WTC11 (cell line): ENCODE results near the gene SULT1C2. TPM values are rescaled to one million over a fixed set of nuclear protein-coding genes. Genes with fewer than 3 reads are reported as not detected.

Experiments used
- ATAC-seq: fragments of 200-7000 bp; cut with Tn5 transposase; 2 replicates; pipeline ENCODE4 v1.10.0; 2021; ENCODE audit warnings: mild to moderate bottlenecking, moderate library complexity
- CTCF ChIA-PET: fragments of 300-600 bp; sonication (Branson Sonifier 250); formaldehyde crosslinking; loops from one replicate; lab custom pipeline; 2021; ENCODE audit warnings: antibody characterized with exemption; lab: Charles Lee
- POLR2A ChIA-PET: fragments of 350-600 bp; sonication (Branson Sonifier 250); formaldehyde crosslinking; loops from one replicate; lab custom pipeline; 2021; ENCODE audit warnings: antibody characterized with exemption; lab: Charles Lee
- DNase-seq: peaks from one replicate; pipeline ENCODE4 v3.0.0; 2021; ENCODE audit warnings: low spot score
- H3K27ac Mint-ChIP-seq: 2 replicates; pipeline ENCODE4 v1.8.0; 2021; ENCODE audit warnings: mixed read lengths
- H3K27me3 Mint-ChIP-seq: 2 replicates; pipeline ENCODE4 v1.8.0; 2021; ENCODE audit warnings: low read depth, mild to moderate bottlenecking, moderate library complexity, mixed read lengths
- H3K36me3 Mint-ChIP-seq: 2 replicates; pipeline ENCODE4 v1.8.0; 2021; ENCODE audit warnings: mixed read lengths
- H3K4me1 Mint-ChIP-seq: 2 replicates; pipeline ENCODE4 v1.8.0; 2022; ENCODE audit warnings: mixed read lengths
- H3K4me3 Mint-ChIP-seq: 2 replicates; pipeline ENCODE4 v1.8.0; 2021; ENCODE audit warnings: mild to moderate bottlenecking, moderate library complexity, mixed read lengths
- H3K9me3 Mint-ChIP-seq: 2 replicates; pipeline ENCODE4 v1.8.0; 2021; ENCODE audit warnings: mixed read lengths
- AFF4 ChIP-seq: sonication (generic); formaldehyde crosslinking; IDR thresholded peaks from 2 replicates; pipeline ENCODE4 v1.8.1; 2023; ENCODE audit warnings: mild to moderate bottlenecking, missing genetic modification reagents, borderline replicate concordance
- ATF1 ChIP-seq: sonication (generic); formaldehyde crosslinking; IDR thresholded peaks from 2 replicates; pipeline ENCODE4 v1.8.1; 2023; ENCODE audit warnings: mild to moderate bottlenecking, moderate library complexity, missing genetic modification reagents
- CBFB ChIP-seq: sonication (generic); formaldehyde crosslinking; IDR thresholded peaks from 2 replicates; pipeline ENCODE4 v1.8.1; 2022; ENCODE audit warnings: mild to moderate bottlenecking, low read depth, missing genetic modification reagents
- EMX1 ChIP-seq: fragments of 250-450 bp; sonication (Bioruptor Pico); IDR thresholded peaks from 2 replicates; pipeline ENCODE4 v1.8.0; 2021; ENCODE audit warnings: mild to moderate bottlenecking
- ESRRA ChIP-seq: sonication (generic); formaldehyde crosslinking; IDR thresholded peaks from 2 replicates; pipeline ENCODE4 v1.8.1; 2022; ENCODE audit warnings: mild to moderate bottlenecking, missing genetic modification reagents, borderline replicate concordance
- FOXJ3 ChIP-seq: sonication (generic); formaldehyde crosslinking; IDR thresholded peaks from 2 replicates; pipeline ENCODE4 v1.9.0; 2021; ENCODE audit warnings: missing genetic modification reagents, mild to moderate bottlenecking, borderline replicate concordance
- GTF2I ChIP-seq: fragments of 250-450 bp; sonication (Bioruptor Pico); conservative IDR thresholded peaks from 2 replicates; pipeline ENCODE4 v1.4.0; 2021; ENCODE audit warnings: mild to moderate bottlenecking
- HMGA2 ChIP-seq: fragments of 250-450 bp; sonication (Bioruptor Pico); IDR thresholded peaks from 2 replicates; pipeline ENCODE4 v1.4.0; 2021; ENCODE audit warnings: mild to moderate bottlenecking, moderate library complexity
- JAZF1 ChIP-seq: fragments of 250-450 bp; sonication (Bioruptor Pico); IDR thresholded peaks from 2 replicates; pipeline ENCODE4 v1.9.0; 2021; ENCODE audit warnings: moderate library complexity, mild to moderate bottlenecking, inconsistent platforms
- KAT7 ChIP-seq: sonication (generic); formaldehyde crosslinking; IDR thresholded peaks from 2 replicates; pipeline ENCODE4 v1.8.1; 2023; ENCODE audit warnings: missing genetic modification reagents, mild to moderate bottlenecking, borderline replicate concordance
- NR1H2 ChIP-seq: sonication (generic); formaldehyde crosslinking; IDR thresholded peaks from 2 replicates; pipeline ENCODE4 v1.9.0; 2021; ENCODE audit warnings: mild to moderate bottlenecking, moderate library complexity, missing genetic modification reagents
- NR3C1 ChIP-seq: sonication (generic); formaldehyde crosslinking; conservative IDR thresholded peaks from 2 replicates; pipeline ENCODE4 v1.8.1; 2023; ENCODE audit warnings: low read depth, mild to moderate bottlenecking, missing genetic modification reagents
- RORB ChIP-seq: fragments of 250-450 bp; sonication (Bioruptor Pico); IDR thresholded peaks from 2 replicates; pipeline ENCODE4 v1.9.0; 2021; ENCODE audit warnings: mild to moderate bottlenecking
- SMAD3 ChIP-seq: sonication (generic); formaldehyde crosslinking; IDR thresholded peaks from 2 replicates; pipeline ENCODE4 v1.8.0; 2022; ENCODE audit warnings: missing genetic modification reagents, mild to moderate bottlenecking, borderline replicate concordance
- ZBTB21 ChIP-seq: sonication (generic); formaldehyde crosslinking; IDR thresholded peaks from 2 replicates; pipeline ENCODE4 v1.8.1; 2023; ENCODE audit warnings: mild to moderate bottlenecking, missing genetic modification reagents, borderline replicate concordance
- ZNF121 ChIP-seq: sonication (generic); formaldehyde crosslinking; IDR thresholded peaks from 2 replicates; pipeline ENCODE4 v1.8.0; 2023; ENCODE audit warnings: missing genetic modification reagents
- ZNF138 ChIP-seq: sonication (generic); formaldehyde crosslinking; conservative IDR thresholded peaks from 2 replicates; pipeline ENCODE4 v1.8.1; 2022; ENCODE audit warnings: mild to moderate bottlenecking, moderate library complexity, missing genetic modification reagents
- ZNF317 ChIP-seq: sonication (generic); formaldehyde crosslinking; IDR thresholded peaks from 2 replicates; pipeline ENCODE4 v1.8.1; 2023; ENCODE audit warnings: low read depth, mild to moderate bottlenecking, moderate library complexity, missing genetic modification reagents, borderline replicate concordance
- total RNA-seq: library from RNA; stranded (reverse); gene quantifications from 3 replicates; pipeline ENCODE4 v1.2.3, GENCODE V29; 2021
- TF ChIP-seq, protein P1 (sequence below): sonication (generic); formaldehyde crosslinking; IDR thresholded peaks from 2 replicates; pipeline ENCODE4 v1.8.1; 2023; ENCODE audit warnings: mild to moderate bottlenecking, missing genetic modification reagents, moderate library complexity
- TF ChIP-seq, protein P2 (sequence below): fragments of 250-450 bp; sonication (Bioruptor Pico); IDR thresholded peaks from 2 replicates; pipeline ENCODE4 v1.9.0; 2021; ENCODE audit warnings: mild to moderate bottlenecking, borderline replicate concordance
- TF ChIP-seq, protein P3 (sequence below): sonication (generic); formaldehyde crosslinking; conservative IDR thresholded peaks from 2 replicates; pipeline ENCODE4 v1.8.1; 2023; ENCODE audit warnings: mild to moderate bottlenecking, low read depth, missing genetic modification reagents, moderate library complexity

Gene SULT1C2
- total RNA-seq, 1 experiment from 2014 or later, result 2.2 TPM

DNA sequence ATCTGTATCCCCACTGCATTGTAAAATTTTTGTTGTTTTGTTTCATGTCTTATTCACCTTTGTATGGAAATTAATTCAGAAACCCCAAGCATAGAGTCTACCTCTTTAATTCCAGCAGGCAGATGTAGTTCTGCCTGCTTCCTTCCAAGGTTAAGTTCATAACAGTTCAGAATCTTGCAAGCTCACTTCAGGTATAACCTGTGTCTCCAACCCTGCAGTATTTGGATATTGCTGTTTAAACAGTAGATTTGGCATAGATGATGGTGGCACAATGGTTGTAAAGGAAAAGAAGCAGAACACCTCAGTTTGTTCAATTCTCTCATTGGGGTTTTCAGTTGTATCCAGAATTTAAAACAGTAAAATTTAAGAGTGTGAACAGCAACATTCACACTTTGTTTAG, 21.2 kb downstream of the SULT1C2 start (continued):
- TF ChIP-seq ZNF317 (CRISPR knock-in tag) (no peak), ATF1 (no peak), AFF4 (no peak)
- TF ChIP-seq, protein P1, sequence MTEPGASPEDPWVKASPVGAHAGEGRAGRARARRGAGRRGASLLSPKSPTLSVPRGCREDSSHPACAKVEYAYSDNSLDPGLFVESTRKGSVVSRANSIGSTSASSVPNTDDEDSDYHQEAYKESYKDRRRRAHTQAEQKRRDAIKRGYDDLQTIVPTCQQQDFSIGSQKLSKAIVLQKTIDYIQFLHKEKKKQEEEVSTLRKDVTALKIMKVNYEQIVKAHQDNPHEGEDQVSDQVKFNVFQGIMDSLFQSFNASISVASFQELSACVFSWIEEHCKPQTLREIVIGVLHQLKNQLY (CRISPR knock-in tag), result no peak

DNA sequence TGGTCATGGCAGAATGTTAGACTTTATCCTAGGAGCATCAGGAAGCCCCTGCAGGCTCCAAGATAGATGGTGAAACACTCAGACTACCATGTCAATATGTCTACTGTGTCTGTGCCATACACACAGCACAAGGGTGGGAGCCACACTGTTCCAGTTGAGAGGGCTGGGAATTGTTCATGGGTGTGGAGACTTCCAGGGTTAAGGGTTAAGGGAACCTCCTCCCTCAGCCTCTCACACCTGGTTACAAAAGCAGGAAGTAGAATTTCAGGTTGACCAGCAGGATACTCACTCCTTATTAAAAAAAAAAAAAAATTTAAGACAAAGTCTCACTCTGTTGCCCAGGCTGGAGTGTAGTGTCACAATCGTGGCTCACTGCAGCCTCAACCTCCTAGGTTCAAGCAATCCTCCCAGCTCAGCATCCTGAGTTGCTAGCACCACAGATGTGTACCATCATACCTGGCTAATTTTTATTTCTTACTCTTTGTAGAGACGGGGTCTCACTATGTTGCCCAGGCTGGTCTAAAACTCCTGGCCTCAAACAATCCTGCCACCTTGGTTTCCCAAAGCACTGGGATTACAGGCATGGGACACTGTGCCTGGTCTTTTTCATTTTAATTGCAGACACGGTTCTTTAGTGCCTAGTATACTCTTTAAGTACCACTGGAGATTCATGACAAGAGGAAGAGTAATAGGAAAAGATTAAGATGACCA, 26.0 kb downstream of the SULT1C2 start:
- ChIA-PET CTCF (no interaction called here), POLR2A (no interaction called here)
- no peak for ATAC-seq
- TF ChIP-seq ZNF121 (CRISPR knock-in tag), result peak; percentile 77
- no peak for TF ChIP-seq NR1H2 (CRISPR knock-in tag)
- no peak for TF ChIP-seq EMX1 (CRISPR knock-in tag)
- Mint-ChIP-seq H3K27me3 (0 out of 2 replicates have a peak, but pooled peaks cover 2% of the 10 kb centered on the region), H3K36me3 (no peaks in the 10 kb centered on the region; the same call in 1 of the 2 replicates), H3K4me1 (peaks cover 26% of the 10 kb centered on the region), H3K27ac (peak overlapping the region; percentile 65; the same call in 1 of the 2 replicates), H3K4me3 (no peak overlapping the region), H3K9me3 (peaks cover 23% of the 10 kb centered on the region)
- DNase-seq, result no peak

DNA sequence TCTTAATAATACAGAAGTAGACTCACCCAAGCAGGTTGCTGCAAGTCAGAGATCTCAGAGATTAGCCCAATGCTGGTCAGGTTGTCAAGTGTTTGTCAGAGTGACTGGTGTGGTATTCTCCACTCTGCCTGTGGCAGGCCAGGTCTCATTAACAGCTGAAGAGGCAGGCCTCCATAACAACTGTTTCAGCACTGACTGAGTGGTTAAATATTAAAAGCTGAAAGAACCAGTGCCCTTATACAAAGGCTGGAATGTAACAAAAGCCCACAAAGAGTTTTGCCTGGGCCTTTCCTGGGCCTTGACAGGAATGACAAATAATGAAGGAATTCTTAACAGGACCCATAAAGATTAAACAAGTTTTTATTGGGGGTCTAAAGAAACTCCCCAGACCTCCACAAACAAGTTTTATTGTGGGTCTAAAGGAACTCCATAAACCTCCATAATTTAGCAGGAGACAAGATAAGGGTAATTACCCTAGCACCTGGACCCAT, 26.8 kb downstream of the SULT1C2 start:
- ChIA-PET CTCF (interaction anchor here (1.4 kb wide), 1 partner anchor 321 kb away, joined by 4 read pairs; no protein-coding TSS in a partner anchor), POLR2A (interaction anchor here (1.2 kb wide), 1 partner anchor 14 kb away, joined by 3 read pairs; no protein-coding TSS in a partner anchor)
- DNase-seq, result no peak
- H3K4me1 Mint-ChIP-seq, result peaks cover 26% of the 10 kb centered on the region
- no peaks in the 10 kb centered on the region; the same call in 1 of the 2 replicates for H3K36me3 Mint-ChIP-seq
- H3K27ac Mint-ChIP-seq, result peak overlapping the region; percentile 65
- peaks cover 23% of the 10 kb centered on the region for H3K9me3 Mint-ChIP-seq
- ATAC-seq, result no peak
- 0 out of 2 replicates have a peak, but pooled peaks cover 2% of the 10 kb centered on the region for H3K27me3 Mint-ChIP-seq
- no peak overlapping the region for H3K4me3 Mint-ChIP-seq
- TF ChIP-seq JAZF1 (CRISPR knock-in tag) (no peak), CBFB (CRISPR knock-in tag) (no peak), GTF2I (no peak), ESRRA (CRISPR knock-in tag) (no peak), ZNF317 (CRISPR knock-in tag) (no peak), SMAD3 (CRISPR knock-in tag) (no peak), KAT7 (CRISPR knock-in tag) (no peak), FOXJ3 (CRISPR knock-in tag) (no peak), RORB (CRISPR knock-in tag) (no peak), NR3C1 (CRISPR knock-in tag) (no peak), ZNF138 (CRISPR knock-in tag) (no peak), HMGA2 (CRISPR knock-in tag) (no peak), ZBTB21 (CRISPR knock-in tag) (no peak)
- TF ChIP-seq, protein P2, sequence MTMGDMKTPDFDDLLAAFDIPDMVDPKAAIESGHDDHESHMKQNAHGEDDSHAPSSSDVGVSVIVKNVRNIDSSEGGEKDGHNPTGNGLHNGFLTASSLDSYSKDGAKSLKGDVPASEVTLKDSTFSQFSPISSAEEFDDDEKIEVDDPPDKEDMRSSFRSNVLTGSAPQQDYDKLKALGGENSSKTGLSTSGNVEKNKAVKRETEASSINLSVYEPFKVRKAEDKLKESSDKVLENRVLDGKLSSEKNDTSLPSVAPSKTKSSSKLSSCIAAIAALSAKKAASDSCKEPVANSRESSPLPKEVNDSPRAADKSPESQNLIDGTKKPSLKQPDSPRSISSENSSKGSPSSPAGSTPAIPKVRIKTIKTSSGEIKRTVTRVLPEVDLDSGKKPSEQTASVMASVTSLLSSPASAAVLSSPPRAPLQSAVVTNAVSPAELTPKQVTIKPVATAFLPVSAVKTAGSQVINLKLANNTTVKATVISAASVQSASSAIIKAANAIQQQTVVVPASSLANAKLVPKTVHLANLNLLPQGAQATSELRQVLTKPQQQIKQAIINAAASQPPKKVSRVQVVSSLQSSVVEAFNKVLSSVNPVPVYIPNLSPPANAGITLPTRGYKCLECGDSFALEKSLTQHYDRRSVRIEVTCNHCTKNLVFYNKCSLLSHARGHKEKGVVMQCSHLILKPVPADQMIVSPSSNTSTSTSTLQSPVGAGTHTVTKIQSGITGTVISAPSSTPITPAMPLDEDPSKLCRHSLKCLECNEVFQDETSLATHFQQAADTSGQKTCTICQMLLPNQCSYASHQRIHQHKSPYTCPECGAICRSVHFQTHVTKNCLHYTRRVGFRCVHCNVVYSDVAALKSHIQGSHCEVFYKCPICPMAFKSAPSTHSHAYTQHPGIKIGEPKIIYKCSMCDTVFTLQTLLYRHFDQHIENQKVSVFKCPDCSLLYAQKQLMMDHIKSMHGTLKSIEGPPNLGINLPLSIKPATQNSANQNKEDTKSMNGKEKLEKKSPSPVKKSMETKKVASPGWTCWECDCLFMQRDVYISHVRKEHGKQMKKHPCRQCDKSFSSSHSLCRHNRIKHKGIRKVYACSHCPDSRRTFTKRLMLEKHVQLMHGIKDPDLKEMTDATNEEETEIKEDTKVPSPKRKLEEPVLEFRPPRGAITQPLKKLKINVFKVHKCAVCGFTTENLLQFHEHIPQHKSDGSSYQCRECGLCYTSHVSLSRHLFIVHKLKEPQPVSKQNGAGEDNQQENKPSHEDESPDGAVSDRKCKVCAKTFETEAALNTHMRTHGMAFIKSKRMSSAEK (CRISPR knock-in tag), result no peak
- TF ChIP-seq, protein P3, sequence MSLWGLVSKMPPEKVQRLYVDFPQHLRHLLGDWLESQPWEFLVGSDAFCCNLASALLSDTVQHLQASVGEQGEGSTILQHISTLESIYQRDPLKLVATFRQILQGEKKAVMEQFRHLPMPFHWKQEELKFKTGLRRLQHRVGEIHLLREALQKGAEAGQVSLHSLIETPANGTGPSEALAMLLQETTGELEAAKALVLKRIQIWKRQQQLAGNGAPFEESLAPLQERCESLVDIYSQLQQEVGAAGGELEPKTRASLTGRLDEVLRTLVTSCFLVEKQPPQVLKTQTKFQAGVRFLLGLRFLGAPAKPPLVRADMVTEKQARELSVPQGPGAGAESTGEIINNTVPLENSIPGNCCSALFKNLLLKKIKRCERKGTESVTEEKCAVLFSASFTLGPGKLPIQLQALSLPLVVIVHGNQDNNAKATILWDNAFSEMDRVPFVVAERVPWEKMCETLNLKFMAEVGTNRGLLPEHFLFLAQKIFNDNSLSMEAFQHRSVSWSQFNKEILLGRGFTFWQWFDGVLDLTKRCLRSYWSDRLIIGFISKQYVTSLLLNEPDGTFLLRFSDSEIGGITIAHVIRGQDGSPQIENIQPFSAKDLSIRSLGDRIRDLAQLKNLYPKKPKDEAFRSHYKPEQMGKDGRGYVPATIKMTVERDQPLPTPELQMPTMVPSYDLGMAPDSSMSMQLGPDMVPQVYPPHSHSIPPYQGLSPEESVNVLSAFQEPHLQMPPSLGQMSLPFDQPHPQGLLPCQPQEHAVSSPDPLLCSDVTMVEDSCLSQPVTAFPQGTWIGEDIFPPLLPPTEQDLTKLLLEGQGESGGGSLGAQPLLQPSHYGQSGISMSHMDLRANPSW (CRISPR knock-in tag), result no peak
